ENCODE data around the gene SPC24.

- TF ChIP-seq CTCF (IDR thresholded peaks at IDR 0.05; ENCODE audit: insufficient read depth, low read length) (no peak), POLR2AphosphoS5 (IDR thresholded peaks at IDR 0.05; ENCODE audit: low read depth) (no peak), REST (IDR thresholded peaks at IDR 0.05; ENCODE audit: insufficient replicate concordance, low read depth) (no peak), GABPA (IDR thresholded peaks at IDR 0.05; ENCODE audit: low read depth) (no peak), SPI1 (IDR thresholded peaks at IDR 0.05; ENCODE audit: borderline replicate concordance, low read depth) (no peak)
Observed at GRCh38 chr19:11127905-11128304, 27.7 kb downstream of the SPC24 start.

Measured in HL-60 (cell line).